SU-DHL-6 (cell line): ENCODE measurements around the gene JPH4.

ENCODE experiments used
- H2AFZ ChIP-seq: fragments of 200-600 bp; sonication (generic); 2 replicates; pipeline ENCODE4 v1.6.1; 2014; ENCODE audit warnings: low read depth, mild to moderate bottlenecking, moderate library complexity, mixed read lengths, antibody characterized with exemption, low read length; ENCODE audit not compliant: severe bottlenecking
- H3F3A ChIP-seq: fragments of 200-600 bp; shearing (Covaris generic); 2 replicates; pipeline ENCODE4 v1.6.0; 2016; ENCODE audit warnings: antibody characterized with exemption, mild to moderate bottlenecking; ENCODE audit not compliant: insufficient read depth
- H3K27ac ChIP-seq: fragments of 200-600 bp; sonication (generic); 2 replicates; pipeline ENCODE4 v1.5.1; 2016; ENCODE audit warnings: low read depth, mild to moderate bottlenecking, low read length, moderate library complexity, mixed read lengths
- H3K27me3 ChIP-seq: fragments of 200-600 bp; sonication (generic), shearing (Covaris generic); 2 replicates; pipeline ENCODE4 v1.6.0; 2014; ENCODE audit warnings: mild to moderate bottlenecking, low read length
- H3K36me3 ChIP-seq: fragments of 200-600 bp; sonication (generic); 2 replicates; pipeline ENCODE4 v1.6.1; 2014; ENCODE audit warnings: mild to moderate bottlenecking, low read length, mixed read lengths
- H3K4me2 ChIP-seq: fragments of 300-600, 200-600 bp; shearing (Covaris generic), sonication (generic); 2 replicates; pipeline ENCODE4 v1.6.0; 2014; ENCODE audit warnings: low read length, low read depth, mild to moderate bottlenecking; ENCODE audit not compliant: poor library complexity, severe bottlenecking
- H3K4me3 ChIP-seq: fragments of 200-600 bp; sonication (generic); 2 replicates; pipeline ENCODE4 v1.5.1; 2014; ENCODE audit warnings: antibody characterized with exemption, low read length, mild to moderate bottlenecking, mixed read lengths; ENCODE audit not compliant: insufficient read depth, poor library complexity, severe bottlenecking
- H3K79me2 ChIP-seq: fragments of 200-600 bp; sonication (generic); 2 replicates; pipeline ENCODE4 v1.6.1; 2014; ENCODE audit warnings: mild to moderate bottlenecking, low read length, moderate library complexity; ENCODE audit not compliant: insufficient read depth
- H3K9ac ChIP-seq: fragments of 200-600 bp; sonication (generic); 2 replicates; pipeline ENCODE4 v1.7.0; 2014; ENCODE audit warnings: mild to moderate bottlenecking, low read length
- H3K9me2 ChIP-seq: fragments of 200-600 bp; sonication (generic); replicated peaks from 2 replicates; pipeline ENCODE4 v1.6.1; 2014; ENCODE audit warnings: low read length; ENCODE audit not compliant: insufficient read depth
- H3K9me3 ChIP-seq: fragments of 200-600 bp; sonication (generic); 2 replicates; pipeline ENCODE4 v1.6.1; 2014; ENCODE audit warnings: low read length, mixed read lengths; ENCODE audit not compliant: insufficient read depth
- H4K20me1 ChIP-seq: fragments of 200-600 bp; sonication (generic); 2 replicates; pipeline ENCODE4 v1.6.1; 2014; ENCODE audit warnings: low read depth, mild to moderate bottlenecking, antibody characterized with exemption, low read length, moderate library complexity, mixed read lengths
- EZH2phosphoT487 ChIP-seq: fragments of 200-600 bp; sonication (generic), shearing (Covaris generic); conservative IDR thresholded peaks from 2 replicates; pipeline ENCODE4 v1.6.1; 2018; ENCODE audit warnings: mild to moderate bottlenecking, antibody characterized with exemption, low read length, moderate library complexity, mixed read lengths
- TF ChIP-seq, protein P1 (sequence below): fragments of 200-600 bp; sonication (generic); IDR thresholded peaks from one replicate; pipeline ENCODE4 v1.5.1; 2017; ENCODE audit warnings: antibody characterized with exemption, mild to moderate bottlenecking, low read length, moderate library complexity; ENCODE audit not compliant: insufficient read depth, poor library complexity, severe bottlenecking

JPH4 gene

DNA sequence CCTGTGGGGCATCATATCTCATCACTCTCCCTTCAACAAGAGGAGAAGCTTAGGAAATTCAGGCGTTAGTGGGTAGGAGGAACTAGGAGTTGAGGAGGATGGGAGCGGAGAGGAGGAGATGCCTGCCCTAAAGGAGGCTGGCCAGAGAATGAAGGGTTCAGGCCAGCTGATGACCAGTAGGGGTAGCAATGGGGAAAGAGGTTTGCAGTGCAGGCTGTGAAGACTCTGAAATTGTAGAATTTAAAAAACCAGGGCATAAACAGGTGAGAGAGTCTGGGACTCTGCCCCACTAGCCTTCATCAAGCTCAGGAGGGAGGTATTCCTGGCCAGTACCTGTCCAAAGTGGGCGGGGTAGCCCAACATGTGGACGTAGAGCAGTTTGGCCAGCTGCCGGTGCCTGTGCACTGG lies 11.8 kb downstream of the JPH4 start:
- Histone ChIP-seq H3K9me3 (no peaks in the 10 kb centered on the region), H3F3A (peaks cover 9% of the 10 kb centered on the region; the same call in 1 of the 2 replicates), H2AFZ (no peak overlapping the region), H3K36me3 (no peaks in the 10 kb centered on the region), H3K4me3 (peak overlapping the region; percentile 87), H3K79me2 (peaks cover 18% of the 10 kb centered on the region), H3K27ac (peak overlapping the region; percentile 65), H4K20me1 (no peaks in the 10 kb centered on the region), H3K9me2 (no peaks in the 10 kb centered on the region), H3K9ac (peak overlapping the region; percentile 80), H3K4me2 (peak overlapping the region; percentile 98), H3K27me3 (no peaks in the 10 kb centered on the region)
- no peak for TF ChIP-seq EZH2phosphoT487
- TF ChIP-seq, protein P1, sequence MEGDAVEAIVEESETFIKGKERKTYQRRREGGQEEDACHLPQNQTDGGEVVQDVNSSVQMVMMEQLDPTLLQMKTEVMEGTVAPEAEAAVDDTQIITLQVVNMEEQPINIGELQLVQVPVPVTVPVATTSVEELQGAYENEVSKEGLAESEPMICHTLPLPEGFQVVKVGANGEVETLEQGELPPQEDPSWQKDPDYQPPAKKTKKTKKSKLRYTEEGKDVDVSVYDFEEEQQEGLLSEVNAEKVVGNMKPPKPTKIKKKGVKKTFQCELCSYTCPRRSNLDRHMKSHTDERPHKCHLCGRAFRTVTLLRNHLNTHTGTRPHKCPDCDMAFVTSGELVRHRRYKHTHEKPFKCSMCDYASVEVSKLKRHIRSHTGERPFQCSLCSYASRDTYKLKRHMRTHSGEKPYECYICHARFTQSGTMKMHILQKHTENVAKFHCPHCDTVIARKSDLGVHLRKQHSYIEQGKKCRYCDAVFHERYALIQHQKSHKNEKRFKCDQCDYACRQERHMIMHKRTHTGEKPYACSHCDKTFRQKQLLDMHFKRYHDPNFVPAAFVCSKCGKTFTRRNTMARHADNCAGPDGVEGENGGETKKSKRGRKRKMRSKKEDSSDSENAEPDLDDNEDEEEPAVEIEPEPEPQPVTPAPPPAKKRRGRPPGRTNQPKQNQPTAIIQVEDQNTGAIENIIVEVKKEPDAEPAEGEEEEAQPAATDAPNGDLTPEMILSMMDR = no peak

DNA sequence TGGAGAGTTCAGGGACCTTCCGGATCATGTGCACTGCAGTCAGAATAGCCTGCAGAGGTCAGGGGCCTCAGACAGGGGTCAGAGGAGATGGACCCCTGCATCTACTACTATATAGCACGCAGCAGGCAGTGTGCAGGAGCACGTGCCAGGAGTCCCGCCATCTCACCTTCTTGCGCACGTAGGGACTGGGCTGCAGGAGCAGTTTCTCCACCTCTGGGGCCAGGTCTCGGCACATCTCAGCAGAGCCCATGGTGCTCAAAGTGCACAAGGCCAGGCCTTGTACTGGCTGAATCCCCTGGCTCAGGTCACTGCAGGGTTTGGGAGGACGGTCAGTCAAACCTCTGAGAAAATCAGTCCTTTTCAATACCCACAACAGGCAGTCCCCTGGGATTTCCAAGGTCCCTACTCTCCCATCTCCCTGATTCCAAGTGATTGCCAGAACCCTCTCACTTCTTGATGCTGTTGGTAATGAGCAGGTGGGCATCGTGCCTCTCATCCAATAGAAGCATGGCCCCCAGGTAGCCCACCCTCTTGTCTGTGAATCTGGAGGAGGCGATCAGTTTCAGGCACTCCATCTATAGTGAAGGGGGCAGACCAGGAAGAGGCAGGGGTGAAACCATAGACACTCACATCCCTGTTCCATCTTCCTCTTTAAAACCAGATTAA lies 12.3 kb downstream of the JPH4 start:
- Histone ChIP-seq H4K20me1 (no peaks in the 10 kb centered on the region), H3K9ac (peak overlapping the region; percentile 80), H3K9me2 (no peaks in the 10 kb centered on the region), H3K4me2 (peak overlapping the region; percentile 98), H3K79me2 (peaks cover 18% of the 10 kb centered on the region), H3K9me3 (no peaks in the 10 kb centered on the region), H3K27ac (no peak overlapping the region), H3K4me3 (peak overlapping the region; percentile 87), H3K36me3 (no peaks in the 10 kb centered on the region), H3K27me3 (no peaks in the 10 kb centered on the region), H2AFZ (no peak overlapping the region), H3F3A (peaks cover 9% of the 10 kb centered on the region; the same call in 1 of the 2 replicates)
- no peak for TF ChIP-seq EZH2phosphoT487
- TF ChIP-seq, protein P1 = no peak

DNA sequence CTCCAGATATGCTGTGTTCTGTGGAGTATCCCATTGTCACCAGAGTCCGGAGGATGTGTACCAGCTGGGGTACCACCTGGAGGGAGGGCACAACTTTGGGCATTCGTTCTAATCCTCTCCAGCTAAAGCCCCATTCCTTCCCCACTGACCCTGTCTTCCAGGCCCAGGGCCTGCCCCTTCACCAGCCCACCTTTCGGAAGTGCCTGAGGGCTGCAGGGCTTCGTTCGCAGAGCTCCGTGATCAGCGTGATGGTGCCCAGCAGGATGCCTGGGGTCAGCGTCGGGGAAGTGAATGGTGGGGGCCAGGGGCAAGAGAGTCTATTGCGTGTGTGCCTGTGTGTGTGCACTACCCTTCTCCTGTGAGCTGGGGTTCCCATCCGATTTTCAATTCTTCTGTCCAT lies 13.0 kb downstream of the JPH4 start:
- peaks cover 9% of the 10 kb centered on the region; the same call in 1 of the 2 replicates for H3F3A ChIP-seq
- no peaks in the 10 kb centered on the region for H3K27me3 ChIP-seq
- no peak overlapping the region for H3K9ac ChIP-seq
- H3K9me3 ChIP-seq = no peaks in the 10 kb centered on the region
- peaks cover 18% of the 10 kb centered on the region for H3K79me2 ChIP-seq
- no peak overlapping the region for H3K4me2 ChIP-seq
- no peaks in the 10 kb centered on the region for H3K36me3 ChIP-seq
- H3K4me3 ChIP-seq = no peak overlapping the region
- no peak for TF ChIP-seq EZH2phosphoT487
- TF ChIP-seq, protein P1 = no peak
- no peak overlapping the region for H3K27ac ChIP-seq
- no peaks in the 10 kb centered on the region for H4K20me1 ChIP-seq
- no peaks in the 10 kb centered on the region for H3K9me2 ChIP-seq
- no peak overlapping the region for H2AFZ ChIP-seq
